GM19438 (cell line): ENCODE data around the gene DLGAP1.

Experiments
- ATAC-seq: cut with Tn5 transposase; IDR thresholded peaks from one replicate; pipeline ENCODE4 v1.9.1; 2021; ENCODE audit warnings: low read depth; ENCODE audit not compliant: unreplicated experiment

DLGAP1 gene

GRCh38 chr18:3682061-3682460, 773.0 kb downstream of the DLGAP1 start:
- ATAC-seq: no peak

- ATAC-seq: no peak
These were observed 775.9 kb downstream of the DLGAP1 start for GRCh38 chr18:3679241-3679640.

- no peak for ATAC-seq
These were observed 779.1 kb downstream of the DLGAP1 start for GRCh38 chr18:3675994-3676393.

- no peak for ATAC-seq
These were observed 779.7 kb downstream of the DLGAP1 start for GRCh38 chr18:3675446-3675845.

GRCh38 chr18:3671176-3671575, 783.9 kb downstream of the DLGAP1 start:
- no peak for ATAC-seq

- ATAC-seq: no peak
These were observed 785.7 kb downstream of the DLGAP1 start for GRCh38 chr18:3669376-3669775.

- no peak for ATAC-seq
These were observed 787.6 kb downstream of the DLGAP1 start for GRCh38 chr18:3667255-3668137.

- no peak for ATAC-seq
These were observed 788.4 kb downstream of the DLGAP1 start for GRCh38 chr18:3666526-3667254.

- ATAC-seq: peak; percentile 66
These were observed 789.2 kb downstream of the DLGAP1 start for GRCh38 chr18:3665780-3666525.

- no peak for ATAC-seq
These were observed 789.9 kb downstream of the DLGAP1 start for GRCh38 chr18:3665204-3665603.

GRCh38 chr18:3664563-3665178, 790.4 kb downstream of the DLGAP1 start:
- no peak for ATAC-seq

GRCh38 chr18:3663870-3664512, 791.1 kb downstream of the DLGAP1 start:
- ATAC-seq: no peak

GRCh38 chr18:3661989-3662388, 793.1 kb downstream of the DLGAP1 start:
- no peak for ATAC-seq

GRCh38 chr18:3660739-3661515, 794.2 kb downstream of the DLGAP1 start:
- ATAC-seq: no peak

GRCh38 chr18:3658529-3658928, 796.6 kb downstream of the DLGAP1 start:
- no peak for ATAC-seq

GRCh38 chr18:3655254-3656050, 799.7 kb downstream of the DLGAP1 start:
- ATAC-seq: no peak

GRCh38 chr18:3654442-3655253, 800.5 kb downstream of the DLGAP1 start:
- no peak for ATAC-seq
